CD4-positive, alpha-beta T cell (primary cell): ENCODE measurements around the gene RAB31. TPM values are rescaled to one million over a fixed set of nuclear protein-coding genes. Genes with fewer than 3 reads are reported as not detected.

Source experiments
- ATAC-seq: fragments of 200-7000 bp; cut with Tn5 transposase; one replicate; pipeline ENCODE4 v1.10.0; 2022; ENCODE audit warnings: mild to moderate bottlenecking; ENCODE audit not compliant: poor library complexity
- CTCF ChIA-PET: fragments of 350-600 bp; sonication (Branson Sonifier 250); formaldehyde crosslinking; loops from one replicate; lab custom pipeline; 2021; ENCODE audit warnings: antibody characterized with exemption, inconsistent platforms; lab: Charles Lee
- POLR2A ChIA-PET: fragments of 350-600 bp; sonication (Branson Sonifier 250); formaldehyde crosslinking; loops from one replicate; lab custom pipeline; 2021; ENCODE audit warnings: antibody characterized with exemption, inconsistent platforms; lab: Charles Lee
- DNase-seq, 14 experiments: peaks; one replicate each; pipeline ENCODE4 v3.0.0-alpha.2; 2013 to 2020; ENCODE audit warnings: mixed read lengths in 2 of 14
- H3K27ac ChIP-seq, 2 donors: one replicate each; pipeline versions ENCODE4 v1.5.1 to v1.7.0; 2013; ENCODE audit warnings: low read length in 2 of 2, low read depth in 1 of 2, mild to moderate bottlenecking in 1 of 2
- H3K27me3 ChIP-seq, 2 experiments: 1 replicate in 1 of 2; 2 replicates in 1 of 2; pipeline versions ENCODE4 v1.6.1 to v1.7.0; 2013; ENCODE audit warnings: low read length in 2 of 2, control low read depth in 1 of 2, mild to moderate bottlenecking in 1 of 2, moderate library complexity in 1 of 2; ENCODE audit not compliant: insufficient read depth in 2 of 2, control insufficient read depth in 1 of 2
- H3K36me3 ChIP-seq: one replicate; pipeline ENCODE4 v1.6.1; 2013; ENCODE audit warnings: low read length, control low read depth; ENCODE audit not compliant: insufficient read depth
- H3K4me1 ChIP-seq: one replicate; pipeline ENCODE4 v1.6.1; 2013; ENCODE audit warnings: low read length, control low read depth; ENCODE audit not compliant: insufficient read depth
- H3K4me3 ChIP-seq: one replicate; pipeline ENCODE4 v1.5.1; 2013; ENCODE audit warnings: mild to moderate bottlenecking, low read length, moderate library complexity
- H3K9me3 ChIP-seq, 2 experiments: 1 replicate in 1 of 2; 2 replicates in 1 of 2; pipeline versions ENCODE4 v1.6.1 to v1.7.0; 2013; ENCODE audit warnings: low read length in 2 of 2, mild to moderate bottlenecking in 2 of 2, control low read depth in 1 of 2, moderate library complexity in 1 of 2; ENCODE audit not compliant: control insufficient read depth in 1 of 2, insufficient read depth in 1 of 2
- H3K27ac Mint-ChIP-seq: one replicate; pipeline ENCODE4 v1.8.0; 2020; ENCODE audit warnings: mixed read lengths
- H3K27me3 Mint-ChIP-seq: one replicate; pipeline ENCODE4 v1.8.0; 2021; ENCODE audit warnings: mixed read lengths
- H3K36me3 Mint-ChIP-seq: one replicate; pipeline ENCODE4 v1.8.0; 2021; ENCODE audit warnings: low read depth, mixed read lengths
- H3K4me1 Mint-ChIP-seq: one replicate; pipeline ENCODE4 v1.8.0; 2021; ENCODE audit warnings: low read depth, mixed read lengths
- H3K4me3 Mint-ChIP-seq: one replicate; pipeline ENCODE4 v1.8.0; 2020; ENCODE audit warnings: mild to moderate bottlenecking, mixed read lengths
- H3K9me3 Mint-ChIP-seq: one replicate; pipeline ENCODE4 v1.8.0; 2020; ENCODE audit warnings: mixed read lengths
- intact Hi-C, 2 experiments: fragments of 100-400 bp; cut with DNase I in 1 of 2; cut with micrococcal nuclease in 1 of 2; formaldehyde crosslinking; loops; one replicate each; pipeline versions ENCODE4 v1.15.1 to v1.9.0; 2023 to 2025; cut with DNase I, micrococcal nuclease
- total RNA-seq, 174 experiments: library from RNA in 2 of 174; stranded (reverse) in 2 of 174; gene quantifications; one replicate each; pipeline ENCODE4 v1.2.3 and lab custom pipeline; 2021 to 2026
- TF ChIP-seq, protein P1 (sequence below): fragments of 200-600 bp; IDR thresholded peaks from one replicate; pipeline ENCODE4 v1.8.0; 2022; ENCODE audit warnings: antibody characterized with exemption, mild to moderate bottlenecking

RAB31 gene
- total RNA-seq, 2 experiments from 2014 or later, result 1.1 to 1.3 TPM

- DNase-seq, result no peak
- Mint-ChIP-seq H3K4me3 (no peak overlapping the region), H3K9me3 (no peaks in the 10 kb centered on the region), H3K27me3 (peaks cover 4% of the 10 kb centered on the region), H3K27ac (no peak overlapping the region), H3K4me1 (no peaks in the 10 kb centered on the region), H3K36me3 (no peaks in the 10 kb centered on the region)
- ChIA-PET POLR2A (no interaction called here), CTCF (no interaction called here)
- no peaks in the 10 kb centered on the region for H3K36me3 ChIP-seq
- no peaks in the 10 kb centered on the region for H3K9me3 ChIP-seq
- intact Hi-C loops, result no loop called here
- H3K27ac ChIP-seq, result no peak overlapping the region
- H3K4me1 ChIP-seq, result no peaks in the 10 kb centered on the region
- no peaks in the 10 kb centered on the region for H3K27me3 ChIP-seq
- no peak for ATAC-seq
- no peak overlapping the region for H3K4me3 ChIP-seq
- TF ChIP-seq, protein P1, sequence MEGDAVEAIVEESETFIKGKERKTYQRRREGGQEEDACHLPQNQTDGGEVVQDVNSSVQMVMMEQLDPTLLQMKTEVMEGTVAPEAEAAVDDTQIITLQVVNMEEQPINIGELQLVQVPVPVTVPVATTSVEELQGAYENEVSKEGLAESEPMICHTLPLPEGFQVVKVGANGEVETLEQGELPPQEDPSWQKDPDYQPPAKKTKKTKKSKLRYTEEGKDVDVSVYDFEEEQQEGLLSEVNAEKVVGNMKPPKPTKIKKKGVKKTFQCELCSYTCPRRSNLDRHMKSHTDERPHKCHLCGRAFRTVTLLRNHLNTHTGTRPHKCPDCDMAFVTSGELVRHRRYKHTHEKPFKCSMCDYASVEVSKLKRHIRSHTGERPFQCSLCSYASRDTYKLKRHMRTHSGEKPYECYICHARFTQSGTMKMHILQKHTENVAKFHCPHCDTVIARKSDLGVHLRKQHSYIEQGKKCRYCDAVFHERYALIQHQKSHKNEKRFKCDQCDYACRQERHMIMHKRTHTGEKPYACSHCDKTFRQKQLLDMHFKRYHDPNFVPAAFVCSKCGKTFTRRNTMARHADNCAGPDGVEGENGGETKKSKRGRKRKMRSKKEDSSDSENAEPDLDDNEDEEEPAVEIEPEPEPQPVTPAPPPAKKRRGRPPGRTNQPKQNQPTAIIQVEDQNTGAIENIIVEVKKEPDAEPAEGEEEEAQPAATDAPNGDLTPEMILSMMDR, result no peak
These were observed 102.2 kb downstream of the RAB31 start for GRCh38 chr18:9810299-9810698.

GRCh38 chr18:9810994-9811705, 103.0 kb downstream of the RAB31 start:
- Histone ChIP-seq H3K27me3 (no peaks in the 10 kb centered on the region), H3K27ac (no peak overlapping the region), H3K9me3 (no peaks in the 10 kb centered on the region), H3K4me3 (no peak overlapping the region), H3K4me1 (no peaks in the 10 kb centered on the region), H3K36me3 (no peaks in the 10 kb centered on the region)
- TF ChIP-seq, protein P1, result no peak
- Mint-ChIP-seq H3K36me3 (no peaks in the 10 kb centered on the region), H3K4me3 (no peak overlapping the region), H3K27ac (no peak overlapping the region), H3K27me3 (peaks cover 4% of the 10 kb centered on the region), H3K9me3 (no peaks in the 10 kb centered on the region), H3K4me1 (no peaks in the 10 kb centered on the region)
- no peak for ATAC-seq
- POLR2A ChIA-PET, result no interaction called here
- CTCF ChIA-PET, result no interaction called here
- no peak for DNase-seq
- intact Hi-C loops, result no loop called here

- Mint-ChIP-seq H3K9me3 (no peaks in the 10 kb centered on the region), H3K4me3 (no peak overlapping the region), H3K27ac (no peak overlapping the region), H3K4me1 (no peaks in the 10 kb centered on the region), H3K27me3 (peaks cover 4% of the 10 kb centered on the region), H3K36me3 (no peaks in the 10 kb centered on the region)
- ATAC-seq, result no peak
- H3K27ac ChIP-seq, result no peak overlapping the region
- no peaks in the 10 kb centered on the region for H3K36me3 ChIP-seq
- no peaks in the 10 kb centered on the region for H3K4me1 ChIP-seq
- CTCF ChIA-PET, result no interaction called here
- no peaks in the 10 kb centered on the region for H3K27me3 ChIP-seq
- TF ChIP-seq, protein P1, result no peak
- POLR2A ChIA-PET, result no interaction called here
- no peak for DNase-seq
- intact Hi-C loops, result no loop called here
- no peaks in the 10 kb centered on the region for H3K9me3 ChIP-seq
- H3K4me3 ChIP-seq, result no peak overlapping the region
These were observed 103.9 kb downstream of the RAB31 start for GRCh38 chr18:9811978-9812377.
